Activated naive CD4-positive, alpha-beta T cell treated with anti-CD3 and anti-CD28 coated beads, Interleukin-2, amount 10 ng/mL, durations not matched to agents 7 days and 5 days (primary cell): ENCODE data around the gene GC.
"Not testable (repeated sequence)": the region's sequence is repeated elsewhere in the genome, so short reads cannot be mapped to it uniquely, and the experiment has no call there.

Experiments
- CTCF ChIA-PET: fragments of 350-600 bp; sonication (Branson Sonifier 250); formaldehyde crosslinking; loops from one replicate; lab custom pipeline; 2021; ENCODE audit warnings: antibody characterized with exemption; lab: Charles Lee
- DNase-seq: peaks from one replicate; pipeline ENCODE4 v3.0.0-alpha.2; 2020
- H3K27ac Mint-ChIP-seq: one replicate; pipeline ENCODE4 v1.8.0; 2021; ENCODE audit warnings: mild to moderate bottlenecking, moderate library complexity, mixed read lengths
- H3K27me3 Mint-ChIP-seq: one replicate; pipeline ENCODE4 v1.8.0; 2021; ENCODE audit warnings: mild to moderate bottlenecking, mixed read lengths
- H3K36me3 Mint-ChIP-seq: one replicate; pipeline ENCODE4 v1.8.0; 2021; ENCODE audit warnings: mixed read lengths
- H3K4me1 Mint-ChIP-seq: one replicate; pipeline ENCODE4 v1.8.0; 2021; ENCODE audit warnings: mixed read lengths
- H3K4me3 Mint-ChIP-seq: one replicate; pipeline ENCODE4 v1.8.0; 2021; ENCODE audit warnings: mild to moderate bottlenecking, moderate library complexity, mixed read lengths
- H3K9me3 Mint-ChIP-seq: one replicate; pipeline ENCODE4 v1.8.0; 2021; ENCODE audit warnings: mixed read lengths

Gene GC

GRCh38 chr4:71783972-71784371 lies at the start of gene GC:
TSS of gene GC (minus strand) at chr4:71784079. CDS start at chr4:71784018, 61 bp downstream.
- no peaks in the 10 kb centered on the region for H3K27me3 Mint-ChIP-seq
- H3K4me3 Mint-ChIP-seq = no peak within 1 kb of the TSS
- H3K36me3 Mint-ChIP-seq = no peaks in the 10 kb centered on the region
- CTCF ChIA-PET = no interaction called here
- H3K27ac Mint-ChIP-seq = no peak within 1 kb of the TSS
- DNase-seq = no peak
- H3K9me3 Mint-ChIP-seq = no peaks in the 10 kb centered on the region
- H3K4me1 Mint-ChIP-seq = no peaks in the 10 kb centered on the region

DNA sequence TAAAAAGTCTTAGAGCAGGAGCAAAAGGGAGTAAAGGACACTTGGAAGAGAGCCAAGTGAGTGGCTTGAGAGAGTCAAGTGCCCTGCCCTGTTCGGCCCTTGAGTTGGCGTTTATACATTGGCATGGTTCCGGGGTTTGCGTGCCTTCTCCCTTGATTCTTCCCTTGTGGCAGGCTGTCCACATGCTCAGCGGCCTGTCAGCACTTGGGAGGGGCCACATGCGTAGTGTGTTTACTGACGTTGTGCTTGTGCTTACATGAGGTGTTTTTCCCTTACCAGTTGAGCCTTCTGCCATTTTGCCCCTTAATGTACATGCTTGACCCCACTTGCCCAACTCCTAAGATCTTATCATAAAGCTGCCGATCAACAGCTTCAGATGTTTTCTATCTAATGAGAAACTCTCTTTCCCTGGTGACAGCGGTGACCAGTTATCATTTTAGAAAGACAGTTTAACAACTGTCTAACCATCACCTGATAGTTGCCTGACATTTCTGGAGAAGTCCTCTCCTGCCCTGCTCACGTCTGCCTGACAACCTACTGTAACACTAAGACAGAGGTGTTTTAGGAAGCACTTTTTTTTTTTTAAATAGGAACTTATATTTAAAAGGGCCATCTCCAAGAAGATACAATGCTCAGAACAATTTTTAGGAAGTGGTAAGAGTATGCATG lies 49.5 kb upstream of the GC start:
- H3K9me3 Mint-ChIP-seq = no peaks in the 10 kb centered on the region
- DNase-seq = no peak
- CTCF ChIA-PET = no interaction called here
- H3K4me3 Mint-ChIP-seq = no peak overlapping the region
- H3K4me1 Mint-ChIP-seq = no peaks in the 10 kb centered on the region
- H3K27me3 Mint-ChIP-seq = no peaks in the 10 kb centered on the region
- no peaks in the 10 kb centered on the region for H3K36me3 Mint-ChIP-seq
- H3K27ac Mint-ChIP-seq = no peak overlapping the region

DNA sequence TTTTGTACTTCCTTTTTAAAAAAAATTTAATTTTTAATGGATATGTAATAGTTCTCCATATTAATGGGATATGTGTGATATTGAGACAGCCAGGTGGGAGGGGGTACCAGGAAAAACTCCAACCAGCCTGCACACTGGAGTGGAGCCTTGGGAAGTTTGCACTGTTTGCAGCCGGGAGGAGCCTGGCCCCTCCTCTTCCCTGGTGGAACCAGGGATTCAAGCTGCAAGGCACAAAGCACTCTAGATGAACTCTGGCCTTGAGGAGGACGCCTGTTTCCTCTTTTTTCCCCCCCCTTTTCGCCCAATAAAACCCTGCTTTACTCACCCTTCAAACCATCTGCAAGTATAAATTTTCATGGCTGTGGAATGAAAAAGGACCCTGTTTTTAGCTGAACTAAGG lies 48.2 kb upstream of the GC start:
- Mint-ChIP-seq H3K27ac (no peak overlapping the region), H3K9me3 (no peaks in the 10 kb centered on the region), H3K4me3 (no peak overlapping the region), H3K4me1 (no peaks in the 10 kb centered on the region), H3K27me3 (no peaks in the 10 kb centered on the region), H3K36me3 (no peaks in the 10 kb centered on the region)
- DNase-seq = no peak
- CTCF ChIA-PET = no interaction called here

DNA sequence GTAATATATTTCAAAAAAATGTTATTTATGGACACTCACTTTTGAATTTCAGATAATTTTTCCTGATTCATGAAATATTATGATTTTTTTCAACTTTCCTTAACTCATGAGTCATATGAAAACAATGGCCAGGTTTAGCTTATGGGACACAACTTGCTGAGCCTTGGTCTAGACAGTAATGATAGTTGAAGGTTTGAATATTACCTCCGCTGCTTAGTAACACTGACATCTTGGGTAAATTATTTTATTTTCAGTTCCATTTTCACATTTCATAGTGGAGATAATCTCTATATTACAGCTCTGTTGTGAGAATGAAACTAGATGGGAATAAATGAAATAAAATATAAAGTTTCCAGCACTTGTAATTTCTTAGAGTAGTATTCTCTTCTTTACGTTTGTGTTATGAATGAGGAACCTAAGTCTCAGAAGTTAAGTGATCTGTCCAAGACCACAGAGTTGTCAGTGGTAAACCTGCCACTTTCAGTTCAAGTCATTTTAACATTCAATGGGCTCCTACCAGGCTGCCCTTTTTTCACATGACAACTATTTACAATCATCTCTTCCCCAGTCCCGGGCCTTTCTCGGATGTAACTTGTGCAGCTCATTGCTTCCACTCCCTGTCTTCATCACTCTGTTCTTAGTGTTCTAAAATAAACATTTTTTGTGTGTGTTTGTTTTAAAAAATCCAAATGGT lies 46.8 kb upstream of the GC start:
- Mint-ChIP-seq H3K4me1 (no peaks in the 10 kb centered on the region), H3K9me3 (no peaks in the 10 kb centered on the region), H3K27ac (no peak overlapping the region), H3K27me3 (no peaks in the 10 kb centered on the region), H3K36me3 (no peaks in the 10 kb centered on the region), H3K4me3 (no peak overlapping the region)
- DNase-seq = no peak
- CTCF ChIA-PET = interaction anchor here (0.5 kb wide), 1 partner anchor 1030 kb away, joined by 3 read pairs; no protein-coding TSS in a partner anchor

- Mint-ChIP-seq H3K27ac (no peak overlapping the region), H3K27me3 (no peaks in the 10 kb centered on the region), H3K36me3 (no peaks in the 10 kb centered on the region), H3K4me1 (no peaks in the 10 kb centered on the region), H3K4me3 (no peak overlapping the region), H3K9me3 (no peaks in the 10 kb centered on the region)
- DNase-seq = no peak
- CTCF ChIA-PET = no interaction called here
Measured at GRCh38 chr4:71828470-71828869, 44.6 kb upstream of the GC start.

DNA sequence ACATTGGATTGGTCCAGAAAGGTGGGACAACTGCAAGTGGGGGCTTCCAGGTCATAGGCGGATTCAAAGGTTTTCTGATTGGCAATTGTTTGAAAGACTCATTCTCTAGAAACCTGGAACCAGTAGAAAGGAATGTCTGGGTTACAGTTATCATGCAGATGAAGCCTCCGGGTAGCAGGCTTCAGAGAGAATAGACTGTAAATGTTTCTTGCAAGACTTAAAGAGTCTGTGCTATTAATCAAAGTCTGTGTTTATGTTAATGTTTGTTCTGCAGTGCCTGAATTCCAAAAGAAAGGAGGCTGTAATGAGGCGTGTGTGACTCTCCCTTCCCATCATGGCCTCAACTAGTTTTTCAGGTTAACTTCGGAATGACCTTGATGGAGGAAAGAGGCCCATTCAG lies 43.9 kb upstream of the GC start:
- H3K4me3 Mint-ChIP-seq = no peak overlapping the region
- no peaks in the 10 kb centered on the region for H3K4me1 Mint-ChIP-seq
- no peaks in the 10 kb centered on the region for H3K9me3 Mint-ChIP-seq
- CTCF ChIA-PET = no interaction called here
- no peak for DNase-seq
- no peak overlapping the region for H3K27ac Mint-ChIP-seq
- no peaks in the 10 kb centered on the region for H3K27me3 Mint-ChIP-seq
- H3K36me3 Mint-ChIP-seq = no peaks in the 10 kb centered on the region

DNA sequence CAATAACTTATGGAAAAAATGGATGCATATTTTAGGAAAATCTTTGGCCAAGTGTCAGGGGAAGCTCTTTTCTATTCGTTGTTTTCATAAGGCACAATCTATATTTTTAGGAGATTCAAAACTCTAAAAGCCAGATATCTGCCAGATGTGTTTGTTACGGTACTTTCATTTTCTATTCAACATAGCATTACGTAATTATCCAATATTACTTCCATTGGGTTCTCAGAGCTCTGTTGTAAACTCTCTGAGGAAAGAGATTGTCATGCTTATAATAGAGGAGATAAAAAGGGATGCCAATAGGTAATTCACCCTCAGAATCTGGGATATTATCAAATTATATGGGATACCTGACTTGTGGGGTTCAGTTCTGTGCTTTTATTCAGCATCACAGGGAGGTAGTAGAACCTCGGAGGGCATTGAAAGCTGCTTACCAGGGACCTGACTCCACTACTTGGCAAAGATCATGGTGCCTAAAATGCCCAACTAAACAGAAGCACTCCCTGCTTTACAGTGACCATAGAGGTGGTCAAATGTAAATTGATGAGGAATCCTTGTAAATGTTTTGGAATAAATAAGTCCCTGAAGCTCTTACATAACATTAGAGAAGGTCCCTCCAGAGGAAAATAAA lies 32.9 kb upstream of the GC start:
- DNase-seq = no peak
- H3K4me1 Mint-ChIP-seq = no peaks in the 10 kb centered on the region
- H3K27me3 Mint-ChIP-seq = no peaks in the 10 kb centered on the region
- no peak overlapping the region for H3K27ac Mint-ChIP-seq
- CTCF ChIA-PET = no interaction called here
- no peaks in the 10 kb centered on the region for H3K9me3 Mint-ChIP-seq
- H3K36me3 Mint-ChIP-seq = no peaks in the 10 kb centered on the region
- no peak overlapping the region for H3K4me3 Mint-ChIP-seq

GRCh38 chr4:71814433-71814832 lies 30.6 kb upstream of the GC start:
- no peak for DNase-seq
- Mint-ChIP-seq H3K4me3 (no peak overlapping the region), H3K27ac (no peak overlapping the region), H3K36me3 (no peaks in the 10 kb centered on the region), H3K4me1 (no peaks in the 10 kb centered on the region), H3K27me3 (no peaks in the 10 kb centered on the region), H3K9me3 (no peaks in the 10 kb centered on the region)
- CTCF ChIA-PET = no interaction called here

DNA sequence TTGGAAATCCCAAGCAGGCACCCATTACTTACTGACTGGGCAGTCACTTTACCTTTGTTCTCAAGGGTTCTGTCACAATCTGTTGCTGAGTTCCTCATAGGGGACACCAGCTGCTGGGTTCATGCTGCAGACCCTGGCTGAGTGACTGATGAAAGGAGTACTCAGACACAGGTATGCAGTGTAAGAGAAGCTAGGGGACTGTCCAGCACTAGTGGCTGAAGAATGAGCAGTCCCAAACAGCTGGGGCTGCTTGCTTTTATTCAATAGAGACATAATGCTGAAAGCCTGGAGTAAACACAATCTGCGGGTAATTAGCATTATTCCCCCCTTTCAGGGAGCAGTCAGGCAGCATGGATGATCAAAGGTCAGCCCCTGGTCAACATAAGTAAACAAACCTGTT lies 25.9 kb upstream of the GC start:
- CTCF ChIA-PET, H3K9me3 Mint-ChIP-seq, H3K27me3 Mint-ChIP-seq, H3K27ac Mint-ChIP-seq, H3K4me1 Mint-ChIP-seq, DNase-seq, H3K4me3 Mint-ChIP-seq, H3K36me3 Mint-ChIP-seq: not testable (repeated sequence)

DNA sequence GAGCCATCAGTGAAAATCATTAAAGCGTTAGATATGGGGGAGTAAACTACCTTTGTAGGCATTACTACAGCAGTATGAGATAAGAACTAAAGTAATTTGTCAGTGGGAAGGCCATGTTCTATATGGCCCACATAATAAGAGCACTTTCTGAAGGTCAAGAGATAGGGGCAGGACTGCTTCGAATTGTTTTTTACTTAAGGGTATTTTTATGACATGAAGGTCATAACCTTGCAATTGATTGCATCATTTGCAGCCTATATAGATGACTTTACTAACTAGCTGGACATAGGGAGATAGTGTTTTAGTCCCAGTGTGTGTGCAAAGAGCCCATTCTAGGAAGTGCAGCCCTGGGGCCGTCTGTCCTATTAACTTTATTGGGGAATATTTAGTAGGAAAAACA lies 23.6 kb upstream of the GC start:
- no peaks in the 10 kb centered on the region for H3K9me3 Mint-ChIP-seq
- no peak overlapping the region for H3K4me3 Mint-ChIP-seq
- no peaks in the 10 kb centered on the region for H3K4me1 Mint-ChIP-seq
- no peaks in the 10 kb centered on the region for H3K27me3 Mint-ChIP-seq
- H3K27ac Mint-ChIP-seq = no peak overlapping the region
- no peaks in the 10 kb centered on the region for H3K36me3 Mint-ChIP-seq
- CTCF ChIA-PET = no interaction called here
- DNase-seq = no peak

GRCh38 chr4:71805230-71805629 lies 21.4 kb upstream of the GC start:
- DNase-seq, H3K4me1 Mint-ChIP-seq, H3K9me3 Mint-ChIP-seq, H3K27ac Mint-ChIP-seq, H3K36me3 Mint-ChIP-seq, H3K27me3 Mint-ChIP-seq, CTCF ChIA-PET, H3K4me3 Mint-ChIP-seq: not testable (repeated sequence)

DNA sequence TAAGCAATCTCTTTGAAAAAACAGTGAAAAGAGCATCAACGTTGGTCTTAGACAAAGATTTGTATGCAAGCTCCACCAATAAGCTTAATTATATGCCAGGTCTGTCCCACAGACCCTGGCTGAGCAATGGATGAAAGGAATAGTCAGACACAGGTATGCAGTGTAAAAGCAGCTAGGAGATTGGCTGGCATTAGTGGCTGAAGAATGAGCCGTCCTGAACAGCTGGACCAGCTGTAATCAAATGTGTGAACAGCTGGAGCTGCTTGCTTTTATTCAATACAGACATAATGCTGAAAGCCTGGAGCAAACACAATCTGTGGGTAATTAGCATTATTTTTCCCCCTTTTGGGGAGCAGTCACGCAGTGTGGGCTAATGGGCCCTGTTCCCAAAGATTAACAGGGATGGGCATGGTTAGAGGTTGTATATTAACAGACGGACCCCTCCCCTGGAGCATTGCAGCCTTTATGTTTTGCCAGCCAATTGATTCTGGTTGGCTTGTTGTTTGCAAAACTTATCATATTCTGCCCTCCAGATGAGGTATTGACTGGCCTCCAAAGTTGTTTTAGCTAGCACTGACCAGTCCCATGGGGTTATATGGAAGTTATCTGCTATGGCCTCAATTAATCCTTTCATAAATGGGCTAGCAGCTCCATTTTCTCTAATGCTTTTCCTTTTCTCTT lies 20.3 kb upstream of the GC start:
- H3K4me1 Mint-ChIP-seq, H3K4me3 Mint-ChIP-seq, DNase-seq, CTCF ChIA-PET, H3K27me3 Mint-ChIP-seq, H3K27ac Mint-ChIP-seq, H3K9me3 Mint-ChIP-seq, H3K36me3 Mint-ChIP-seq: not testable (repeated sequence)

DNA sequence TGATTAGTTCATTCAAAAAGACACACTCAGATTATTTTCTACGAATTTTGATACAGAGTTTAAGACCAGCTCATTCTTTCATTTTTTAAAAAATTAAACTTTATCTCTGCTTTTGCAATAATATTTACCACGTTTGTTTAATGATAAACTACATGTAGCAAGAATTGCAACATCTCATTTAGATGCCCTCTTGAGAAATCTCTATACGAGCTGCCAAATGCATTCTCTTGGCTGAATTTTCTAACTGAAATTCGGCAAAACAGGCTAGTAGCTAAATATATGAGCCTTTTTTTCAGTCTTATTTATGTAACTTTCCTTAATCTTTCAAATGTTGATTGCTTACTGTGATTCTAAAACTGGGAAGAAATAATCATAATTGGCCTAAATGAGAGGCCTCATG lies 2.1 kb upstream of the GC start:
- no peak for DNase-seq
- CTCF ChIA-PET = no interaction called here
- Mint-ChIP-seq H3K27me3 (no peaks in the 10 kb centered on the region), H3K4me3 (no peak overlapping the region), H3K9me3 (no peaks in the 10 kb centered on the region), H3K36me3 (no peaks in the 10 kb centered on the region), H3K4me1 (no peaks in the 10 kb centered on the region), H3K27ac (no peak overlapping the region)

- no peak overlapping the region for H3K27ac Mint-ChIP-seq
- DNase-seq = no peak
Measured at GRCh38 chr4:71784569-71785197, 804 bp upstream of the GC start.

More at GRCh38 chr4:71784569-71785197, 804 bp upstream of the GC start:
- H3K9me3 Mint-ChIP-seq = no peaks in the 10 kb centered on the region
- H3K27me3 Mint-ChIP-seq = no peaks in the 10 kb centered on the region
- H3K36me3 Mint-ChIP-seq = no peaks in the 10 kb centered on the region
- no peak overlapping the region for H3K4me3 Mint-ChIP-seq
- CTCF ChIA-PET = no interaction called here
- no peaks in the 10 kb centered on the region for H3K4me1 Mint-ChIP-seq
